ENCODE data around the gene LRRC17. TPM values are rescaled to one million over a fixed set of nuclear protein-coding genes. Genes with fewer than 3 reads are reported as not detected.
"Not testable (repeated sequence)": the region's sequence is repeated elsewhere in the genome, so short reads cannot be mapped to it uniquely, and the experiment has no call there.

The LRRC17 gene
- total RNA-seq, 4 donors from 2014 or later: 3.0 to 4.1 (median 3.2) TPM

GRCh38 chr7:102974366-102975236 lies 61.8 kb downstream of the LRRC17 start:
- Histone ChIP-seq H3K4me3 (replicated peaks in 1 of 3) (no peak overlapping the region), H3K27me3 (no peaks in the 10 kb centered on the region), H3K36me3 (no peaks in the 10 kb centered on the region), H3K27ac (no peak overlapping the region), H3K4me1 (no peaks in the 10 kb centered on the region), H3K9me3 (no peaks in the 10 kb centered on the region)
- TF ChIP-seq POLR2A (IDR thresholded peaks at IDR 0.05) (no peak), CTCF (IDR thresholded peaks at IDR 0.05) (no peak)
- intact Hi-C loops (cut with DNase I): no loop called here
- no peak for DNase-seq
- WGBS, 2 donors: 93% methylated on average over 15 of the region's 15 CpGs

GRCh38 chr7:102975854-102976253 lies 63.1 kb downstream of the LRRC17 start:
- WGBS, 2 donors: 86 to 91% methylated on average over 7 to 8 of the region's 8 CpGs
- no peak overlapping the region for H3K27ac ChIP-seq
- no peak overlapping the region for H3K4me3 ChIP-seq (replicated peaks in 1 of 3)
- TF ChIP-seq CTCF (IDR thresholded peaks at IDR 0.05) (no peak), POLR2A (IDR thresholded peaks at IDR 0.05) (no peak)
- intact Hi-C loops (cut with DNase I): no loop called here
- H3K4me1 ChIP-seq: no peaks in the 10 kb centered on the region
- DNase-seq: no peak
- no peaks in the 10 kb centered on the region for H3K9me3 ChIP-seq
- no peaks in the 10 kb centered on the region for H3K27me3 ChIP-seq
- H3K36me3 ChIP-seq: no peaks in the 10 kb centered on the region

- Histone ChIP-seq H3K27ac (no peak overlapping the region), H3K27me3 (no peaks in the 10 kb centered on the region), H3K9me3 (no peaks in the 10 kb centered on the region), H3K4me1 (no peaks in the 10 kb centered on the region), H3K4me3 (replicated peaks in 1 of 3) (no peak overlapping the region), H3K36me3 (no peaks in the 10 kb centered on the region)
- TF ChIP-seq POLR2A (IDR thresholded peaks at IDR 0.05) (no peak), CTCF (IDR thresholded peaks at IDR 0.05) (no peak)
- intact Hi-C loops (cut with DNase I): no loop called here
- no peak for DNase-seq
- WGBS, 2 donors: 95 to 96% methylated on average over 8 of the region's 8 CpGs
Measured at GRCh38 chr7:102976493-102976892, 63.7 kb downstream of the LRRC17 start.

- H3K4me3 ChIP-seq (replicated peaks in 1 of 3); H3K27ac ChIP-seq; H3K36me3 ChIP-seq; H3K27me3 ChIP-seq; H3K9me3 ChIP-seq; DNase-seq; intact Hi-C loops (cut with DNase I); H3K4me1 ChIP-seq: not testable (repeated sequence)
- WGBS, 2 donors: 79 to 96% methylated on average over 4 of the region's 4 CpGs
Measured at GRCh38 chr7:102977586-102977985, 64.8 kb downstream of the LRRC17 start.

GRCh38 chr7:102978284-102978683 lies 65.5 kb downstream of the LRRC17 start:
- intact Hi-C loops (cut with DNase I): no loop called here
- H3K4me1 ChIP-seq: no peaks in the 10 kb centered on the region
- TF ChIP-seq POLR2A (IDR thresholded peaks at IDR 0.05) (no peak), CTCF (IDR thresholded peaks at IDR 0.05) (no peak)
- WGBS, 2 donors: 90 to 93% methylated on average over 6 of the region's 6 CpGs
- no peak overlapping the region for H3K4me3 ChIP-seq (replicated peaks in 1 of 3)
- no peak overlapping the region for H3K27ac ChIP-seq
- H3K9me3 ChIP-seq: no peaks in the 10 kb centered on the region
- H3K27me3 ChIP-seq: no peaks in the 10 kb centered on the region
- H3K36me3 ChIP-seq: no peaks in the 10 kb centered on the region
- no peak for DNase-seq
